Heart left ventricle (tissue), 16 donors: Measurements from ENCODE around the gene IQGAP2. TPM values are rescaled to one million over a fixed set of nuclear protein-coding genes. Genes with fewer than 3 reads are reported as not detected.

ENCODE experiments used
- ATAC-seq, 4 donors: fragments of 200-7000 bp; cut with Tn5 transposase; one replicate each; pipeline ENCODE4 v1.9.1; 2020 to 2022; ENCODE audit warnings: moderate library complexity in 4 of 4, mild to moderate bottlenecking in 3 of 4, moderate number of reproducible peaks in 1 of 4
- DNase-seq, 5 donors: peaks; one replicate each; pipeline ENCODE4 v3.0.0-alpha.2; 2020
- H3K27ac ChIP-seq, 12 donors: fragments of 200-600 bp; sonication (generic) in 4 of 12; one replicate each; pipeline versions ENCODE4 v1.5.0 to v1.8.0; 2016 to 2022; ENCODE audit warnings: mild to moderate bottlenecking in 2 of 12
- H3K27me3 ChIP-seq, 9 donors: fragments of 200-600 bp; sonication (generic) in 2 of 9; one replicate each; pipeline versions ENCODE4 v1.5.1 to v1.8.0; 2016 to 2022; ENCODE audit warnings: mild to moderate bottlenecking in 3 of 9
- H3K36me3 ChIP-seq, 9 donors: fragments of 200-600 bp; sonication (generic) in 2 of 9; one replicate each; pipeline versions ENCODE4 v1.5.0 to v1.8.0; 2018 to 2022; ENCODE audit warnings: mild to moderate bottlenecking in 2 of 9
- H3K4me1 ChIP-seq, 12 donors: fragments of 200-600 bp; sonication (generic) in 4 of 12; one replicate each; pipeline versions ENCODE4 v1.5.0 to v1.8.0; 2016 to 2022; ENCODE audit warnings: mild to moderate bottlenecking in 3 of 12
- H3K4me3 ChIP-seq, 12 donors: fragments of 200-600 bp; sonication (generic) in 4 of 12; one replicate each; pipeline versions ENCODE4 v1.5.0 to v1.8.0; 2017 to 2022; ENCODE audit warnings: mild to moderate bottlenecking in 9 of 12, moderate library complexity in 4 of 12
- H3K9me3 ChIP-seq, 12 donors: fragments of 200-600 bp; sonication (generic) in 4 of 12; one replicate each; pipeline versions ENCODE4 v1.5.0 to v1.8.0; 2016 to 2022; ENCODE audit warnings: mild to moderate bottlenecking in 1 of 12
- POLR2A ChIP-seq, 2 donors: fragments of 450-650 bp; IDR thresholded peaks; one replicate each; pipeline ENCODE4 v1.6.1; 2017; ENCODE audit warnings: antibody characterized with exemption in 2 of 2, mild to moderate bottlenecking in 2 of 2, moderate library complexity in 2 of 2
- WGBS, 4 donors: extraction: QIAGEN DNeasy Blood & Tissue Kit in 2 of 4; methylation state at CpG; one replicate each; pipeline versions ENCODE4 v1.1.5 to v1.1.7; 2013 to 2018; 5-methylcytosine and 5-hydroxymethylcytosine counted together
- intact Hi-C, 10 donors: fragments of 100-400 bp; cut with DNase I; formaldehyde crosslinking; loops; one replicate each; pipeline versions ENCODE4 v1.11.1 to v1.14.2; 2022
- polyA plus RNA-seq, 2 donors: library from polyadenylated mRNA; stranded (reverse); fragments of 200-250 nt; gene quantifications; one replicate each; pipeline ENCODE4 v1.2.3, GENCODE V29; 2013
- total RNA-seq, 9 donors: library from RNA; depleted of rRNA in 2 of 9; stranded (reverse); fragments of >200 nt in 2 of 9; fragmentation: NEBNext Ultra II Directional in 3 of 9; extraction: Animal tissue kit (Norgen Biotek cat#: 25700) in 3 of 9; gene quantifications; one replicate each; pipeline versions ENCODE4 v1.1.0 to v1.2.4, GENCODE V29; 2016 to 2023
- TF ChIP-seq, protein P1 (sequence below), 12 donors: fragments of 200-600 bp; sonication (generic) in 4 of 12; IDR thresholded peaks; one replicate each; pipeline versions ENCODE4 v1.5.0 to v1.8.0; 2018 to 2022; ENCODE audit warnings: antibody characterized with exemption in 12 of 12, mild to moderate bottlenecking in 5 of 12
- donor health status: ischemic (EF 13 %, LVEDD 7.1; RV severe dilation, severe dysfunction).
- donor health status: healthy with polysubstance abuse.
- donor health status: DM: no; HTN: yes; CAD: no.
- donor health status: DM: no; HTN: no; CAD: no.
- donor health status: ischemic (EF 25% LVEDD 6.9; RV normal size, moderate dysfunction).
- donor health status: ischemic (EF 25% LVEDD 5.7; RV mildly dilated, moderate dysfunction).
- donor health status: healthy.
- donor health status: DM: yes; HTN: yes; CAD: no.
- donor health status: ischemic (EF 35%, LVEDD 5.7; RV mildly dilated, moderate dysfunction).
- donor health status: nonischemic (EF 11% LVEDD 7.7; RV severe dilation, severe dysfunction).
- donor health status: DM: yes; HTN: yes; CAD: no.
- donor health status: PGD.
- donor health status: ischemic (EF 29% LVEDD 5.4; RV normal size, mild dysfunction).
- donor health status: nonischemic (EF 23%, LVEDD 6.1; RV moderate dilation, normal function).

Gene IQGAP2
- total and polyA plus RNA-seq, 11 donors, result 1.7 to 35.4 (median 6.1) TPM

DNA sequence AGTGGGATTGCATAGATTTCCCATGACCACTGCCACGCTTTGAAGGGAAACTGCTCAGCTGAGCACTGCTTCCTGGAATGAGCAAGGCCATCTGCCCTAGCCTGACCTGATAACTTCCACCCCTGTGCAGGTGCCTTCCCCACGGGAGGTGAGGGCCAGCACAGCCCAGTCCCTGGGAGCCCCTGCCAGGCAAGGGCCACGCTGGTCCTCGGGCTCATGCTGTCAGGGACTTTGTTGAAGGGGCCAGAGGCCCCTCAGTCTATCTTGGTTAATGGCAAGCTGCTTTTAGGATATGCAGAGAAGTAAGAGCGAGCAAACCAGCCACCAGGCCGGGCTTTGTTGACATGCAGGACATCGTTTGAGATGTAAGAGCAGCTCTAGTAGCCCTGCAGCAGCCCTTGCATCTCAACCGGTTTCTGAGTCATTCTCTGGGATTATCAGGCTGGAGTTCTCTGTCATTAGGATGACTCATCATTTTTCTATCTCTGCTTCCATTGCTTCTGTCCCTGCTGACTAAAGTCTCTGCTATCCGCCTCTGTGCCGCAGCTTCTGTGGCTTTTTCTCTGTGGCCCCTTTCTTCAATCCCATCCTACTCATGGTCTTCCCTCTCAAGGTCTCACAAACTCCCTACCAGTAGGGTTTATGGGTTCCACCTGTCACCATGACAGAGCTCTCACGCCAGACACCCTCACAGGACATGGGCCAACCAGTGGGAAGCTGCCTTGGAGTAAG, 30.6 kb upstream of the IQGAP2 start:
- Histone ChIP-seq H3K27ac (no peak overlapping the region), H3K36me3 (no peaks in the 10 kb centered on the region), H3K4me3 (no peak overlapping the region), H3K27me3 (no peaks in the 10 kb centered on the region), H3K9me3 (no peaks in the 10 kb centered on the region), H3K4me1 (peaks cover 0 to 9% (median 0%) of the 10 kb centered on the region in 12 donors)
- ATAC-seq (peak in 2 of 4 donors; percentile 45 to 67), DNase-seq (no peak)
- intact Hi-C loops, result no loop called here
- TF ChIP-seq, protein P1, sequence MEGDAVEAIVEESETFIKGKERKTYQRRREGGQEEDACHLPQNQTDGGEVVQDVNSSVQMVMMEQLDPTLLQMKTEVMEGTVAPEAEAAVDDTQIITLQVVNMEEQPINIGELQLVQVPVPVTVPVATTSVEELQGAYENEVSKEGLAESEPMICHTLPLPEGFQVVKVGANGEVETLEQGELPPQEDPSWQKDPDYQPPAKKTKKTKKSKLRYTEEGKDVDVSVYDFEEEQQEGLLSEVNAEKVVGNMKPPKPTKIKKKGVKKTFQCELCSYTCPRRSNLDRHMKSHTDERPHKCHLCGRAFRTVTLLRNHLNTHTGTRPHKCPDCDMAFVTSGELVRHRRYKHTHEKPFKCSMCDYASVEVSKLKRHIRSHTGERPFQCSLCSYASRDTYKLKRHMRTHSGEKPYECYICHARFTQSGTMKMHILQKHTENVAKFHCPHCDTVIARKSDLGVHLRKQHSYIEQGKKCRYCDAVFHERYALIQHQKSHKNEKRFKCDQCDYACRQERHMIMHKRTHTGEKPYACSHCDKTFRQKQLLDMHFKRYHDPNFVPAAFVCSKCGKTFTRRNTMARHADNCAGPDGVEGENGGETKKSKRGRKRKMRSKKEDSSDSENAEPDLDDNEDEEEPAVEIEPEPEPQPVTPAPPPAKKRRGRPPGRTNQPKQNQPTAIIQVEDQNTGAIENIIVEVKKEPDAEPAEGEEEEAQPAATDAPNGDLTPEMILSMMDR (IDR thresholded peaks at IDR 0.05), result no peak
- no peak for TF ChIP-seq POLR2A (IDR thresholded peaks at IDR 0.05)
- WGBS, 4 donors, result 65 to 72% (median 68%) methylated on average over 11 of the region's 11 CpGs

DNA sequence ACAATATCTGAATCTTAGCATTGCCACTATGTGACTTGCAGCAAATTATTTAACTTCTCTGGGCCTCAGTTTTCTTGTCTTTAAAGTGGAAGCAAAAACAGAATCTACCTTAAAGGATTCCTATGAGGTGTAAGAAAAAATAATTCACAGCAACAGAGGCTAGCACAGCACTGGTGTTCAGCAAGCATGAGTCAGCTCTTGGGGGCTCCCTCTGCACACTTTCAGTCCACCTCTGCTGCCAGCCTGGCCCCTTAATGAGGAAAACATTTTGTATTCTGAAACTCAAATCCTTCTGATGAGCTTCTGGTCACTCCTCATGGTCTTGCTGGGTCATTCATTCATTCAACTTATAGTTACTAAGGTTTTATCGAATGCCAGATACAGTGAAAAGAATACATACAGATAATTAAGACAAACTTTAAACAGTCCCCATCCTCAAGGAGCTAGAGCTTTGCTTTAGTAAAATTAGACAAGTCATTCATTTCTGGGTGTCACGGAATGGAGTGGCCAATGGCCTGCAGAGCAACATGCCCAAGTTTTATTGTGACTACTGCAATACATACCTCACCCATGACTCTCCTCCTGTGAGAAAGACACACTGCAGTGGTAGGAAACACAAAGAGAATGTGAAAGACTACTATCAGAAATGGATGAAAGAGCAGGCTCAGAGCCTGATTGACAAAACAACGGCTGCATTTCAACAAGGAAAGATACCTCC, 26.8 kb upstream of the IQGAP2 start:
- H3K36me3 ChIP-seq, result no peaks in the 10 kb centered on the region
- ATAC-seq, result no peak
- TF ChIP-seq, protein P1 (IDR thresholded peaks at IDR 0.05), result no peak
- no peak for TF ChIP-seq POLR2A (IDR thresholded peaks at IDR 0.05)
- peaks cover 0 to 9% (median 0%) of the 10 kb centered on the region in 12 donors for H3K4me1 ChIP-seq
- DNase-seq, result no peak
- intact Hi-C loops, result no loop called here
- H3K9me3 ChIP-seq, result no peaks in the 10 kb centered on the region
- 80 to 89% (median 82%) methylated on average over 3 of the region's 3 CpGs for WGBS, 4 donors
- H3K4me3 ChIP-seq, result no peak overlapping the region
- no peaks in the 10 kb centered on the region for H3K27me3 ChIP-seq
- no peak overlapping the region for H3K27ac ChIP-seq

DNA sequence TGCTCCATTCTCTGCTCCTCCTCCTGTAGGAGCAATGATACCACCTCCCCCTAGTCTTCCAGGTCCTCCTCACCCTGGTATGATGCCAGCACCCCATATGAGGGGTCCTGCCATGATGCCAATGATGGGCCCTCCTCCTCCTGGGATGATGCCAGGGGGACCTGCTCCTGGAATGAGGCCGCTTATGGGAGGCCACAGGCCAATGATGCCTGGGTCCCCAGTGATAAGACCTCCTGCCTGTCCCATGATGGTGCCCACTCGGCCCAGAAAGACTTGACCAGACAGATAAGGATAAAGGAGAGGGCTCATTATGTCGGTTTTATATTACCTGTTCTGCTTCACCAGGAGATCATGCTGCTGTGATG, 26.2 kb upstream of the IQGAP2 start:
- no peaks in the 10 kb centered on the region for H3K36me3 ChIP-seq
- intact Hi-C loops, result no loop called here
- H3K9me3 ChIP-seq, result no peaks in the 10 kb centered on the region
- 51 to 81% (median 71%) methylated on average over 2 to 3 of the region's 3 CpGs for WGBS, 4 donors
- H3K4me1 ChIP-seq, result peaks cover 0 to 9% (median 0%) of the 10 kb centered on the region in 12 donors
- DNase-seq (no peak), ATAC-seq (no peak)
- H3K4me3 ChIP-seq, result no peak overlapping the region
- no peak for TF ChIP-seq POLR2A (IDR thresholded peaks at IDR 0.05)
- TF ChIP-seq, protein P1 (IDR thresholded peaks at IDR 0.05), result no peak
- H3K27ac ChIP-seq, result no peak overlapping the region
- no peaks in the 10 kb centered on the region for H3K27me3 ChIP-seq

DNA sequence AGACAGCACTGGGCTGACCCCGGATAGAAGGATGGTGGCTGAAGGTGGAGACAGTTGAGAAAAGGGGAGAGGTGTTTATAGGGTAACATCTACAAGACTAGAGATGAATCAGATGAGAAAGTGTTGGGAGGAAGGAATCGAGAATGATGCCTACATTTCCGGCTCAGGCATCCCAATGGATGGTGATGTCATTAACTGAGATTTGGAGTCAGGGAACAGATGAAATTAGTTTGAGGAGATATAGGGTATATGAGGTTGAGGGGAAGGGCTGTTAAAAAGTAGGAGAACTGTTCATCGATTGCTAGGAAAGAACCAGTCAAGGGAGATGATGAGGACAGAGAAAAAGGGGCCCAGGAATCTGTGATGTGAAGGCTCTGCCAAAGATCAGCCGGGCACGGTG, 24.7 kb upstream of the IQGAP2 start:
- Histone ChIP-seq H3K4me1 (no peaks in the 10 kb centered on the region), H3K4me3 (no peak overlapping the region), H3K9me3 (no peaks in the 10 kb centered on the region), H3K27ac (no peak overlapping the region), H3K36me3 (no peaks in the 10 kb centered on the region), H3K27me3 (no peaks in the 10 kb centered on the region)
- ATAC-seq, result no peak
- intact Hi-C loops, result no loop called here
- WGBS, 4 donors, result 84 to 93% (median 87%) methylated on average over 6 of the region's 6 CpGs
- TF ChIP-seq, protein P1 (IDR thresholded peaks at IDR 0.05), result no peak
- no peak for TF ChIP-seq POLR2A (IDR thresholded peaks at IDR 0.05)
- DNase-seq, result no peak
